HepG2 (cell line): ENCODE measurements around the gene IL6ST. TPM values are rescaled to one million over a fixed set of nuclear protein-coding genes. Genes with fewer than 3 reads are reported as not detected.

Experiments
- ATF3 ChIP-seq: sonication (generic); formaldehyde crosslinking; IDR thresholded peaks from 2 replicates; pipeline ENCODE4 v1.4.0; 2020; ENCODE audit warnings: missing genetic modification reagents
- CERS6 ChIP-seq: sonication (generic); formaldehyde crosslinking; IDR thresholded peaks from 2 replicates; pipeline ENCODE4 v1.5.0; 2020; ENCODE audit warnings: missing genetic modification reagents
- ETV5 ChIP-seq: IDR thresholded peaks from 2 replicates; pipeline ENCODE4 v1.6.1; 2018; ENCODE audit warnings: missing biosample characterization, missing genetic modification reagents, inconsistent platforms, borderline replicate concordance
- EZH2 ChIP-seq: conservative IDR thresholded peaks from 2 replicates; pipeline ENCODE4 v1.6.1; 2012; ENCODE audit warnings: mild to moderate bottlenecking, low read depth, low read length, moderate library complexity
- HOXD1 ChIP-seq: sonication (generic); formaldehyde crosslinking; IDR thresholded peaks from 2 replicates; pipeline ENCODE4 v1.5.0; 2020; ENCODE audit warnings: missing genetic modification reagents
- MXD3 ChIP-seq: IDR thresholded peaks from 2 replicates; pipeline ENCODE4 v1.6.1; 2016; ENCODE audit warnings: mild to moderate bottlenecking, missing biosample characterization, missing genetic modification reagents
- PPARG ChIP-seq: conservative IDR thresholded peaks from 2 replicates; pipeline ENCODE4 v1.6.1; 2016; ENCODE audit warnings: missing biosample characterization, missing genetic modification reagents
- SMAD3 ChIP-seq: sonication (generic); formaldehyde crosslinking; IDR thresholded peaks from 2 replicates; pipeline ENCODE4 v1.4.0; 2020; ENCODE audit warnings: missing genetic modification reagents
- ZBTB44 ChIP-seq: sonication (generic); formaldehyde crosslinking; IDR thresholded peaks from 2 replicates; pipeline ENCODE4 v1.4.0; 2020; ENCODE audit warnings: missing genetic modification reagents
- ZFP1 ChIP-seq: IDR thresholded peaks from 2 replicates; pipeline ENCODE4 v1.6.1; 2016
- ZNF160 ChIP-seq: sonication (generic); formaldehyde crosslinking; IDR thresholded peaks from 2 replicates; pipeline ENCODE4 v1.8.0; 2022; ENCODE audit warnings: mild to moderate bottlenecking, inconsistent platforms, missing genetic modification reagents
- ZNF44 ChIP-seq: sonication (generic); formaldehyde crosslinking; IDR thresholded peaks from 2 replicates; pipeline ENCODE4 v1.5.1; 2020; ENCODE audit warnings: mild to moderate bottlenecking, missing genetic modification reagents
- ZNF550 ChIP-seq: sonication (generic); formaldehyde crosslinking; IDR thresholded peaks from 2 replicates; pipeline ENCODE4 v1.4.0; 2020; ENCODE audit warnings: mild to moderate bottlenecking, missing genetic modification reagents, borderline replicate concordance
- ZNF605 ChIP-seq: sonication (generic); formaldehyde crosslinking; IDR thresholded peaks from 2 replicates; pipeline ENCODE4 v1.8.0; 2022; ENCODE audit warnings: mild to moderate bottlenecking, missing genetic modification reagents
- ZNF629 ChIP-seq: sonication (generic); formaldehyde crosslinking; conservative IDR thresholded peaks from 2 replicates; pipeline ENCODE4 v1.5.0; 2020; ENCODE audit warnings: missing genetic modification reagents
- ZNF646 ChIP-seq: sonication (generic); formaldehyde crosslinking; IDR thresholded peaks from 2 replicates; pipeline ENCODE4 v1.9.0; 2021; ENCODE audit warnings: mild to moderate bottlenecking, missing genetic modification reagents
- ZNF660 ChIP-seq: sonication (generic); formaldehyde crosslinking; IDR thresholded peaks from 2 replicates; pipeline ENCODE4 v1.5.1; 2020; ENCODE audit warnings: mild to moderate bottlenecking, low read depth, missing genetic modification reagents, borderline replicate concordance
- ZNF775 ChIP-seq: sonication (generic); formaldehyde crosslinking; IDR thresholded peaks from 2 replicates; pipeline ENCODE4 v1.4.0; 2020; ENCODE audit warnings: missing genetic modification reagents, mild to moderate bottlenecking, moderate library complexity, borderline replicate concordance
- ZNF83 ChIP-seq: sonication (generic); formaldehyde crosslinking; IDR thresholded peaks from 2 replicates; pipeline ENCODE4 v1.4.0; 2020; ENCODE audit warnings: missing genetic modification reagents, mild to moderate bottlenecking, borderline replicate concordance
- polyA plus RNA-seq, 8 experiments: library from polyadenylated mRNA; depleted of rRNA in 3 of 8; stranded (reverse) in 7 of 8; unstranded in 1 of 8; fragments of >200 nt; fragmentation: Illumina TruSeq in 4 of 8; extraction: Trizol in 4 of 8; gene quantifications; 2 replicates each; pipeline versions ENCODE4 v1.2.1 to v1.2.3, GENCODE V29; 2011 to 2016; ENCODE audit warnings: low read depth in 4 of 8, missing spikeins in 1 of 8, mixed read lengths in 1 of 8; ENCODE audit not compliant: insufficient read depth in 1 of 8
- total RNA-seq, 5 experiments: library from RNA; depleted of rRNA; stranded (reverse); fragments of >200 nt; fragmentation: Illumina TruSeq; extraction: Trizol; gene quantifications; 2 replicates each; pipeline ENCODE4 v1.2.3, GENCODE V29; 2016; ENCODE audit warnings: low read depth in 1 of 5

Gene IL6ST
- total and polyA plus RNA-seq, 2 of the 13 experiments (the other 11 are each of a cell fraction or from before 2014, with no cell fraction given), result 66.6 to 166 TPM

GRCh38 chr5:56025151-56025885 is 30.6 kb upstream of the IL6ST start (continued):
- TF ChIP-seq ZNF646 (no peak), MXD3 (CRISPR knock-in tag) (no peak), ZNF44 (CRISPR knock-in tag) (no peak), ETV5 (CRISPR knock-in tag) (0 out of 2 replicates have a peak, but pooled peaks have one; percentile 14), PPARG (CRISPR knock-in tag) (peak; percentile 86), SMAD3 (CRISPR knock-in tag) (peak; percentile 51; the same call in 1 of the 2 replicates), HOXD1 (CRISPR knock-in tag) (no peak), ZNF629 (CRISPR knock-in tag) (no peak), ZNF83 (no peak), ZNF550 (no peak), EZH2 (no peak), ZBTB44 (CRISPR knock-in tag) (no peak), ZNF160 (no peak), ZFP1 (peak; percentile 99), ATF3 (CRISPR knock-in tag) (peak; percentile 92), ZNF660 (CRISPR knock-in tag) (no peak), ZNF605 (CRISPR knock-in tag) (no peak), CERS6 (CRISPR knock-in tag) (no peak), ZNF775 (CRISPR knock-in tag) (no peak)
